Stimulated activated CD4-positive, alpha-beta T cell treated with anti-CD3 and anti-CD28 coated beads, TNF-alpha, amount 100 ng/mL, for 4 hours (primary cell): Measurements from ENCODE around the gene MARK2.

ENCODE experiments used
- DNase-seq, 3 experiments: peaks; one replicate each; pipeline ENCODE4 v3.0.0-alpha.2; 2020; ENCODE audit warnings: low read depth in 3 of 3

Gene MARK2

DNA sequence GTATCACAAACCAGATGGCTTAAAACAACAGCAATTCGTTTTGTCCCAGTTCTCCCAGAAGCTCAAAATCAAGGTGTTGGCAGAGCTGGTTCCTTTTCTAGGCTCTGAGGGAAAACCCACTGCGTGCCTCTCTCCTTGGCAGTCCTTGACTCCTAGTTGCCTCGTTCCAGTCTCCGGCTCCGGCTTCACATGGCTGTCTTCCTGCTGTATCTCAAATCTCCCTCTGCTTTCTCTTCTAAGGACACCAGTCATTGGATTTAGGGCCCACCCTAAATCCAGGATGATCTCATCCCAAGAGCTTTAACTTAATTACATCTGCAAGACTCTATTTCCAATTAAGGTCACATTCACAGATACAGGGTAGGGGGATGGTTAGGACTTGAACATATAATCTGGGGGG lies 90.7 kb downstream of the MARK2 start:
- DNase-seq = no peak

DNA sequence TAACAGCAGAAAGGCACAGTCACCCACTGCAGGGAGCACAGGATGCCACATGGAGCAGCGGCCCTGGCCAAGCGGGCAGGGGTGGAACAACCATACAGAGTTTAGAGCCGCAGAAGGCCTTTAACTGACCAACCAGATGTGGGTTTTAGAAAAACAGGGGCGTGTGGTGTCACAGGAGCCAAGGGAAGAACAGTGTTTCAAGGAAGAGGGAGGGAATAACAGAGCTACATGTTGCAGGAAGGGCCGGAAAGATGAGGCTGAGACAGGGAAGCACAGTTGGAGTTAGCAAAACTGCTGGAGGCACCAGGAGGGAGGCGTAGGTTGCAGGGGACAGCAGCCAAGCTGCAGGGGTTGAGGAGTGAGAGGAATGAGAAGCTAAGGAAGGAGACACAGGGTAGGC lies 92.1 kb downstream of the MARK2 start:
- no peak for DNase-seq

DNA sequence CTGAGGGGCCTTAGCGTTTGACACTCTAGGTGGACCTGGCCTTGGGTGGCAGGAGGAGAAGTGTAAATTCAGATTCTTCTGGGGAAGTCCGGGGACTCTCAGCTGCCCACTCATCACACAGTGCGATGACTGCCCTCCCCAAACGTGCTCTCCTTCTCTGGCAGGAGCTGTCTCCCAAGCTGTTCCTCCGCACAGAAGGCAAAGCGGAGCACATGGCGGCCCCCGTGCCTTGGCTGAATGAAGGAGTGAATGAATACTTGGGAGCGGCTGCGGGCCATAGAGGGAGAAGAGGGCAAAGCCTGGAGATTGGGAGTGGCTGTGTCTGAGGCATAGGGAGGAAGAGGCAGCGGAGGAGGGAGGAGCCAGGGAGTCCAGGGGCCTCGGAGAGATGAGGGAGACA lies 93.0 kb downstream of the MARK2 start:
- no peak for DNase-seq

DNA sequence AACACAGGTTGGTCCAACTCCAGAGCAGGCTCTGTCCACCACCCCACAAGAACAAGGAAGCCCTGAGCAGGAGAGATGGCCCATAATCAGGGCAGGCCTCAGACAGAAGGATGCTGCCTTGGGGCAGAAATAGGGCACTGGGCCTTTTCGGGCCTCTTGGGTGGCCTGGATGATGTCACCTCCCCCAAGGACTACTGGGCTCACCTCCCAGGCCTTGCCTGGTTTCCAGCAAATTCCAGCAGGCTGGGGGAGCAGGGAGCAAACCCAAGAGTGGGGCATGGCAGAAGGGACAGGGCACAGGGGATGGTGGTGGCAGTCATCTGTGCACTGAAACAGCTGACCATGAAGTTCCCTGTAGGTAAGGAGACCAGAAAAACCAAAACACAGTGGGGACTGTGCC lies 94.5 kb downstream of the MARK2 start:
- DNase-seq = no peak

DNA sequence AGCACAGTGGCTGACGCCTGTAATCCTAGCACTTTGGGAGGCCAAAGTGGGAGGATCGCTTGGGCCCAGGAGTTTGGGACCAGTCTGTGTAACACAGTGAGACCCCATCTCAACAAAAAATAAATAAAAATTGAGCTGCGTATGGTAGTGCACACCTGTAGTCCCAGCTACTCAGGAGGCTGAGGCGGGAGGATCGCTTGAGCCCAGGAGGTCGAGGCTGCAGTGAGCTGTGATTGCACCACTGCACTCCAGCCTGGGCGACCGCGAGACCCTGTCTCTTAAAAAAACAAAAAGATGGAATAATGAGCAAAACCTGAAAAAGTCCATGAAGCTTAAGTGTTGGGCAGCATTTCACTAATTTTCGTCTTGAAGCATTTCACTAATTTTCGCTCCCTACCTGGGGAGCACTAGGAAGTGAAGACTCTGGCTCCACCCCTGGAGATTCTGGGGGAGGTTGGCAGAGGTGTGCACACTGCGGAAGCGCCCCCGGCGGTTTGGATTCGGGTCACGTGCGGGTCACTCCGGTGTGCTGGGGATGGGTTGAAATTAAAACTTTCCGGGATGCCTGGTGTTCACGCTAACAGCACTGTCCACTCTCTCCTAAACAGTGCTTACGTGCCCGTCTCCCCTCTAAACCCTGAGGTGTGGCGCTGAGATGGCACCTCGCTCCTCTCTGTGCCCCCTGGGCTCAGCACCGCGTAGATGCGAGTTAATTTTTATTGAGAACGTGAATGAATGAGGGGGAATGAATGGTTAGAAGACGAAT lies 99.0 kb downstream of the MARK2 start:
- DNase-seq = no peak

DNA sequence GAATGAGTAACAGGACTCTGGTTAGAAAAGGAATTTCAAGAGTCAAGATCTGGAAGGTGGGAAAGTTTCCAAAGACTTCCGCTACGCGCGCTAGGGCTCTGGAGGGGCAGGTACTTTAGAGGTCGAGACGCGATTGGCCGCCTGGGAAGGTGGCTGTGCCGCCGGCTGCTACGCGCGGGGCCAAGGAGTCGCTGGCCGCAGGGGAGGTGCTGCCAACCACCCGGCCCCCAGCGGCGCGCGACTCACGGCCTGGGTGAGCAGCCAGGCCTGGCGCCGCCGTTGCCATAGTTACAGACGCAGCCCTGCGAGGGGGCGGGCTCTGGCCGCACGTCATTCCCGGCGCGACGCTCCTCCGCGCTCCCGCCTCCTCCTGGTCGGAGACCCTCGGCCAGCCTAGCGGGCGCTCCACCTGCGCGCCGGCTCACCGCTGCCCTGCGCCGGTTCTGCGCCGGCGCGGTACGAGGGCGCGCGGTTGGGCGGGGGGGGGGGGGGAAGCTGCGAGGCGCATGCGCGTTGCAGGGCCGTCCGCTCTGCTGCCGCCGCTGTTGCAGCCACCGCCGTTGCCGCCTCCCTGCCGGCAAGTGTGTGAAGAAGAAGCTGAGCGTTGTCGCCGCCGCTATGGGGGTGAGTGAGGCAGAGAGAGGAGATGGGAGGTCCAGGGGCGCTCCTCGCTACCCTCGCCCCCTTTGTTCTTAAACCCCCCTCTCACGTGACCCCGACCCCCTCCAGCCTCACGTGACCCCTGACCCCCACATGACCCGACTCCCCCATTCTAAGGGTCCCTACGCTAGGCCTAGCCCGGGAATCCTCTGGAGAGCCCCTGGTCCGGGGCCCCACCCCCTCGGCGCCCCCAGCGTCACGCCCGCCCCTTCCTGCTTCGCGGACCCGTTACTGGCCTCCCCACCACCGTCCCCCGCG lies 99.8 kb downstream of the MARK2 start, which contains the start of gene NAA40:
Gene NAA40 (plus strand): TSS at position 524 of the 918 bp plus-strand sequence. CDS start 95 bp downstream, at position 619.
- peak; percentile 73 to 81 (median 80) for DNase-seq

DNA sequence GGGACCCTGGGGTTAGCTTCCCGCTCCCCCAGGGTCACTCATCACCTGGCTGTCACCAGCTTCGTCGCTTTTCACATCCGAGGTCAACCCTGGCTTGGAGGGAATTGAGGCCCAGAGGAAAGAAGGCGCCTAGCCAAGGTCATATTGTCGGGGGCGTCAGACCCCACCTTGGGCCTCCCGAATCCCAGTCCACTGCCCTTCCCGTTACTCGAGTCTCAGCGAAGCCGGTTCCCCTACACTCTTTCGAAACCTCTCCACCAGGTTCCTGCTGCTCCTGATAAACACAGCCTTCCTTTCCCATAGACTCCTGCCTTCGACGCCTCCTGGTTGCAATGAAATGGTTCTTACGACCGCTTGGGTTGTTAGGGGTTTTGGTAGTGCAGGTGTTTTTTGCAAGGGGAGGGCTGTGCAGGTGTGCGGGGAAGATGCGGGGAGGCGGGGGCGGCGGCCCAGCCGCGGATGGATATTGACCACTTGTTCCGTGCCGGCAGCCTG lies 100.5 kb downstream of the MARK2 start:
- no peak for DNase-seq

DNA sequence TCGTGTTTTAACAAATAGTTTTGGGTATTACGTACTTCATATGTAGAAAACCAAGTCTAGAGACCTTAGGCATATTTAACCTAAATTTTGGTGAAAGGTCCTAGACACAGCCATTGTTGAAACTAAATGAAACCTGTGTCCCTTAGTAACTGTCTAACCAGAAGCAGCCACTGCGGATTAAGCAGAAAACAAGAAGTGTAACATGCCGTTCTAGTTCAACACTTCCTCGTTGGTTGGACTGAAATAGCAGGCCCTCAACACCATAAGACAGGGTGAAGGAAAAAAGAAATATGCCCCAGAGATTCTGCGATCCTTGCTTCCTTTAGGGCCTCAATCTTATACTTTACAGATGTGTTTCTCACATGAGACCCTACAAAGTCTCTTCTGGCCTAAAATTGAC lies 101.9 kb downstream of the MARK2 start:
- DNase-seq = no peak

DNA sequence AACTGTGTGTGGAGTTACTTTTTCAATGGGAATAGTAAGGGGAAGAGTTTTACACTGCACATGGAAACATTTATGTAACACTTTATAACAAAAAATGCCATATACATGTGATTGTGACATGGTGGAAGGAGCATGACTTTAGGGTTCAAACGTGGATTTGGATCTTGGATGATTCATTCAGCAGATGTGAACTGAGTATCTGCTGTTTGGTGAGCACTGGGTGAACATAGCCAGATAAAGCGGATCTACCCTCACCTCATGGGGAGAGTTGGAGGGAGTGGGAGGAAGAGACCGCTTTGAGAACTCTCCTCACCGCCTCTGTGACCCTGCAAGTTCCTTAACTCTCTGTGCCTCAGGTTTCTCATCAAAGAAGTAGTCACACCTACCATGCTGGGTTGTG lies 103.0 kb downstream of the MARK2 start:
- DNase-seq = no peak

DNA sequence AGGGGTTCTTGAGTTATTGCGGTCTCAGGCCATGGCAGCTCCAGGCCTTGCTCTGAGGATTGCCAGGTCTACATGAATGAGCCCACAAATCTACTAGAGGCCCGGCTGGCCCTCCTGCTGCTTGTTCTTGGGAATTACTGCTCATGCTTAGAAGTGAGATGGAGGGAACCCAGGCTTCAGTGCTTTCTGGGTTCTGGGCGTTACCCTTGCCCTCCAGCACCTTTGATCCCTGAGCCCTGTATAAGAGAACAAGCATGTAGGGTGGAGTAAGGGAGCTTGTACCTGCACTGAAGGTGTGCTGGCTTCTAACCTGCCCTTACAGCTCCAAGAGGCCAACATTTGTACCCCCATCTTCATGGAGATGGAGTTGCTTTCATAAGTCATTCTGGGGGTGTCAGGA lies 103.9 kb downstream of the MARK2 start:
- no peak for DNase-seq

DNA sequence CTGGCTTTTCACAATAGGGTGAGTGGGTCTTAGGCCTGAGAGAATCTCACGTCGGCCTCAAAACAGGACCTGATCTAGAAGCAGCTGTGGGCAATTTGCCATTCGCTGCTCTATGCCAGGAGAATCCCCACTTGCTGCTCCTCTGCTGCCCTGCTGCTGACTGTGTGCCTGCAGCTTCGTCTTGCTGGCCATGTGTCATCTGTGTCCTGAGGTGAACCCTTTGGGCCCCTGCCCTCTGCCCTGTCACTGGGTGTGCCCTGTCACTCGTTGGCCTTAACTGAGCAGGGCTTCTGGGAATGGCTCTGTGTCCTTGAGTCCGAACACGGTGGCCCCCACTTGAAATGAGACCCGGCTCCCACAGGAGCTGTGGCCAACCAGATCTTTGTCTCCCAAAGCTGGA lies 106.1 kb downstream of the MARK2 start:
- no peak for DNase-seq

DNA sequence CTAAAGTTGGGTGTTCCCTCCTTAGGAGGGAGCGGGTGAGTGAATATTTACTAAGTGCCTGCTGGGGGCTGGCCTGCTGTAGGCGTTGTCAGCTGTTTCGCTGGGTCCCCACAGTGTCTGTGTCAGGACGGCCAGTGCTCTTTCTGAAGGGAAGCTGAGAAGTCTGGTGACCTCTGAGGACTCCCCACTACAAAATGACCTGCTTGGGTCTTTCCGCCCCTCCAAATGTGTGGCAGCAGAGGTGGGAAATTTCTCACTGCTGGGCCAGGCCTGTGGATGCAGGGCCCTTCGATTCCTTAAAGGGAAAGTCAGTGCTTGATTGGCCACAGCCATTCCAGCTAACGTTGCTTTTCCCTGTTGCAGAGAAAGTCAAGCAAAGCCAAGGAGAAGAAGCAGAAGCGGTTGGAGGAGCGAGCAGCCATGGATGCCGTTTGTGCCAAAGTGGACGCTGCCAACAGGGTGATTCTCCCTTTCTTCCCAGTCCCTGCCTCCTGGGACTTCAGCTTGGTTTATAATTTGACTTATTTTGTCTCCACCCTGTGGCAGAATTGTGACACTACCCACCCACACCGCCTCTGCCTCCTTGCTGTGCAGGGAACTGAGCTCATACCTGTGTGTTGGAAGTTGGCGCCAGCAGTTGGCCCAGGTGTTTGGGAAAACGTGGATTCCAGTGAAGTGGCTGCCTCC lies 106.7 kb downstream of the MARK2 start:
- peak; percentile 15 to 27 (median 26) for DNase-seq

DNA sequence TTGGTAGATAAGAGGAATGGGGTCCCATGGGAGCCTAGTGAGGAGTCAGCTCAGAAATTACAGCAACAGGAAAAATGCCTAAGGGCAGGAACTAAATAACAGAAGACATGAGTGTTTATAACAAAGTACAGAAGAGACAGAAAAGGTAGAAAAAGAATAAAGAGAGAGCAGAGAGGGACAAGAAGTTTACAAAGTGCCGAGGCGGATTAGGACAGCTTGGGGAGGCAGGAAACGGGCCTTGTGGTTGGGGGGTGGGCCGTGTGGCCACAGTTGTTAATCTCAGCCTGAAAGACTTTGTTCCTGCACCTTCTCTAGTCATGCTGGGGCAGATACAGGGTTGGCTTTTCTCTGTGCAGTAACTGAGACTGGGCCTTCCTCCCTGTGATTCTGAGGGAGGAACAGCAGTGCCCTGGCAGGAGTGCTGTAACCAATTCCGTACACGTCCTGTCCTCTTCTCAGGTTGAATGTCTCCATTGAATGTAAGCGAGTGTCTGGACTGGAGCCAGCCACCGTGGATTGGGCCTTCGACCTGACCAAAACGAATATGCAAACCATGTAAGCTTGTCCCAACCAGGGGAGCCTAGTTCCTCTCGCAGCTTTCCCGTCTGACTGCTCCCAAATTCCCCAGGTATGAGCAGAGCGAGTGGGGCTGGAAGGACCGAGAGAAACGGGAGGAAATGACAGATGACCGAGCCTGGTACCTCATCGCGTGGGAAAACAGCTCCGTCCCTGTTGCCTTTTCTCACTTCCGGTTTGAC lies 113.0 kb downstream of the MARK2 start:
- no peak for DNase-seq

DNA sequence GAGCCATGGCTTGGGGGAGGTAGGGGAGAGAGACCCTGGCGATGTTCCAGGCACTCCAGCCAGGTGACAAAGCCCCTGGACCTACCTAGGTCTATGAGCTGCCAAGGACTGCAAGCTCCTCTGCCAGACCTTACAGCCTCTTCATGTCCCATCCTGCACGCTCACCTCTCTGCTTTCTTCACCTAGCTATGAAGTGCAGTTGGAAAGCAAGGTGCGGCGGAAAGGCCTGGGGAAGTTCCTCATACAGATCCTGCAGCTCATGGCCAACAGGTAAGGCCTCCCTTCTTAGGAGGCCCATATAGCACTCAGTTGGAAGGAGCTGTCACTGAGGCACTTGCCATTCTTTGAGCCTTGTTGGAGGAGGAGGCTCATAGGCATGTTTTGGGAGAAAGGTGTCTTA lies 113.7 kb downstream of the MARK2 start:
- no peak for DNase-seq

DNA sequence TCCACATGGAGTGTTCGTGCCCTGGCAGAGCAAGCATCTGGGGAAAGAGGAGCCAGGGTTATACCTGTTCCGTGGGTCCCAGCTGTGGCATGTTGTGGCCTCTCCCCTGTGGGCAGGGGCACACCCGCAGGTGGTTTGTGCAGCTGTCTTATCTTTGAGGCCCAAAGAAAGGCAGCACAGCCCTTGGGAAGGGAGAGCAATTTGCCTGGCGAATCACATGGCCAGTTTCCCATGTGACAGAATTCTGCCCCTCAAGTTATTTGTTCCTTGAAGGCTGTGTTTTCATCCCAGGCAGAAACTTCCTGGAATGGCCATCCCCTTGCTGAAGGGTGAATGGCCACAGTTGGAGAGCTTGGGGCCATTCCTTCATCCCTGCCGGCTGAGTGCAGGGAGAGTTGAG lies 119.1 kb downstream of the MARK2 start:
- no peak for DNase-seq
